Activated naive CD8-positive, alpha-beta T cell treated with anti-CD3 and anti-CD28 coated beads, Interleukin-2, amount 50 U/mL, for 24 hours (primary cell): ENCODE data around the gene MLLT6.
A peak's percentile ranks its signal among the peaks of the same experiment; 100 is the strongest.

Experiments
- ATAC-seq: fragments of 150-1000 bp; cut with Tn5 transposase; one replicate; pipeline ENCODE4 v1.10.0; 2021
- DNase-seq: peaks from one replicate; pipeline ENCODE4 v3.0.0; 2021
- H3K27ac Mint-ChIP-seq: one replicate; pipeline ENCODE4 v1.8.0; 2021; ENCODE audit warnings: mild to moderate bottlenecking, mixed read lengths
- H3K27me3 Mint-ChIP-seq: one replicate; pipeline ENCODE4 v1.8.0; 2021; ENCODE audit warnings: mixed read lengths
- H3K36me3 Mint-ChIP-seq: one replicate; pipeline ENCODE4 v1.8.0; 2021; ENCODE audit warnings: low read depth, mixed read lengths
- H3K4me1 Mint-ChIP-seq: one replicate; pipeline ENCODE4 v1.8.0; 2021; ENCODE audit warnings: mixed read lengths
- H3K4me3 Mint-ChIP-seq: one replicate; pipeline ENCODE4 v1.8.0; 2021; ENCODE audit warnings: mild to moderate bottlenecking, moderate library complexity, mixed read lengths
- H3K9me3 Mint-ChIP-seq: one replicate; pipeline ENCODE4 v1.8.0; 2021; ENCODE audit warnings: mixed read lengths

The MLLT6 gene

GRCh38 chr17:38693700-38694329 is 11.3 kb upstream of the MLLT6 start:
- DNase-seq (no peak), ATAC-seq (no peak)
- Mint-ChIP-seq H3K4me1 (peaks cover 27% of the 10 kb centered on the region), H3K27ac (no peak overlapping the region), H3K9me3 (no peaks in the 10 kb centered on the region), H3K36me3 (no peaks in the 10 kb centered on the region), H3K4me3 (no peak overlapping the region), H3K27me3 (no peaks in the 10 kb centered on the region)

DNA sequence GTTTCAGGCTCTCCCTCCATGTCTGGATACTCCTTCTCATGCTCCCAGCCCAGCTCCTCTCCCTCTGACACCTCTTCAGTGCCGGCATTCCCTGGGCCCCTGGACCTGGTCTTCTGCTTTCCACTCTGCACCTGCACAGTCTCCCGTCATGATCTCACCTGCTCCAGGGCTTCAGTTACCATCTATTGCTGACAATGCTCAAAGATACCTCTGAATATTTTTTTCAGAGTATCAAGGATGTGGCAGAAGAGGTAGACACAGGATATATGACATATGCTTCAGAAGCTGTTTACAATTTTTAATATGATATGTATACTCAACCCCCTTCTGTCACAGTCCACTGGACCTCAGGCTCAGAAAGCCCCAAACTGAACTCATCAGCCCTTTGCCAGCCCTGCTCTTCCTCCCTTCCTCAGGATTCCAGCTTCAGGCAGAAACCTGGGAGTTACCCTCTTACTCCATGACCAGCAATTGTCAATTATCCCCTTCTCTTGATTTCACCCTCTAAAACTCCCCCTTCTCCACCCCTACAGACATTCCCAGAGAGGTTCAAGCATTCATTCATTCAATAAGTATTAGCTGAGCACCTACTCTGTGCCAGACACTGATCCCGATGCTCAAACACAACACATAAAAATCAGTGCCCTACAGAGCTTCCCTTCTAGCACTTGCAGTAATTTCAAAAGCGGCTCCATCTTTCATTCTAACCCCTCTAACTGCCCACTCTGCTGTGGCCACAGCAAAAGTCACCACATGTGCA is 7.8 kb upstream of the MLLT6 start:
- Mint-ChIP-seq H3K4me3 (no peak overlapping the region), H3K36me3 (peaks cover 2% of the 10 kb centered on the region), H3K9me3 (peaks cover 5% of the 10 kb centered on the region), H3K27me3 (no peaks in the 10 kb centered on the region), H3K4me1 (peaks cover 56% of the 10 kb centered on the region), H3K27ac (peak overlapping the region; percentile 19)
- ATAC-seq (no peak), DNase-seq (no peak)

GRCh38 chr17:38698760-38699159 is 6.3 kb upstream of the MLLT6 start:
- H3K36me3 Mint-ChIP-seq: peaks cover 2% of the 10 kb centered on the region
- ATAC-seq (no peak), DNase-seq (no peak)
- peak overlapping the region; percentile 100 for H3K27ac Mint-ChIP-seq
- peaks cover 5% of the 10 kb centered on the region for H3K9me3 Mint-ChIP-seq
- no peaks in the 10 kb centered on the region for H3K27me3 Mint-ChIP-seq
- peaks cover 64% of the 10 kb centered on the region for H3K4me1 Mint-ChIP-seq
- no peak overlapping the region for H3K4me3 Mint-ChIP-seq

DNA sequence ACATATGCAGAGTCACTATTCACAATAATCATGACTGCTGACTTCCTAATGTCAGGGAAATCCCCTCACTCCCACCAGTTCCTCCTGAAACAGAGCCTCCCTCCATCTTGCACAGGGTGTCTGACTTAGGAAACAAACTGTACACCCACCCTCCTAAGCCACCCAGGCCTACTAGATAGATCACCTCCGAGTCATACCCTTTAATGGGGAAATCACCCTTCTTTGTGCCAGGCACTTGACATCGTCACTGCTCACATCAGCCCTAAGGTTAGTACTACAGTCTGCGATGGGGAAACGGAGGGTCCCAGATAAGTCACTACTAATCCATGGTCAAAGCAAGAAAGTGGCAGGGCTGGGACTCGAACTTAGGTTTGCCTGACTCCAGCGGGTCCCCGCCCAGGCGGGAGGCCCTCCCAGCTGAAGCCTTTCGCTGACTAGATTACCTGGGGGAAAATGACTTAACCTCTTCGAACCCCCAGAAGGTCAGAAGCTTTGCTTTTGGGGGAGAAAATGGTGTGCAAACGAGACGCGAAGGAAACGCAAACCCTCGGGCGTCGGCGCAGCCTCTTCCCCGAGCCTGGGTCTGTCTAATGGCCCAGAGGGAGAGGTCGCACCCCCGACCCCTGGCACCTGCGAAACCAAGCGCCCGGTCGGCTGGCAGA is 3.4 kb upstream of the MLLT6 start:
- Mint-ChIP-seq H3K4me3 (peak overlapping the region; percentile 79), H3K4me1 (peaks cover 63% of the 10 kb centered on the region), H3K27me3 (no peaks in the 10 kb centered on the region), H3K36me3 (peaks cover 12% of the 10 kb centered on the region), H3K9me3 (peaks cover 5% of the 10 kb centered on the region), H3K27ac (peak overlapping the region; percentile 100)
- ATAC-seq (peak; percentile 80), DNase-seq (peak; percentile 87)

DNA sequence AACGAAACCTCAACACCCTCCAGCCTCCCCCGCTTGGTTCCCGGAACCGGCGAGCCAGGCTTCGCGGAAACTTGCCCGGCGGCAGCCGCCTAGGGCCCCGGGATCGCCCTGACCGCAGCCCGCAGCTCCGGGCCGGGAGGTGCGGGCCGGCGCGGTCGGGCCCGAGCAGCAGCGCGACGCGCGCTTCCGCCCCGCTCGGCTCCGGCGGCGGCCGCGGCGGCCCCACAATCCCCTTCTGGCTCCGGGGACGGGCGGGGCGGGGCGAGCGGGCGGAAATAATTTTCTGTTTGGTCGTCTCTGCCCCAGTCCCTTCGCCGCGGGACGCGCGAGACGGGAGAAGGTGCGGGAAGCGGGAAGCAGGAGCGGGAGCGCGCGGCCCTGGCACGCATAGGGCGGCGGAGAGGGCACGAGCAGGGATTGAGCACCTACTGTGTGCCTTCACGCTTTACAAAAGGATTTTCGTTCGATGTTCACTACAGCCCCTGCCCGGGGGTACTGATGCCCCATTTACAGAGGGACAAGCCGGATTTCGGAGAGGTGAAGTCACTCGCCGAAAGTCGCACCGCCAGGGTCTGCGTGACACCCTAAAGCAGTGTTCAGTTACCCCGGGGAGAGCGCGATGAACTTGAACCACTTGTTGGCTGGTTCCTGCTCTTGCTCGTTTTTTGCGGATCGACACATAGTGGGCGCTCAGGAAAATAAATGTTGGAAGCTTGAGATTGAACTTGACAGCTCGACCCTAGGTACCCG is 2.7 kb upstream of the MLLT6 start:
- Mint-ChIP-seq H3K4me3 (peak overlapping the region; percentile 96), H3K27me3 (no peaks in the 10 kb centered on the region), H3K27ac (peak overlapping the region; percentile 100), H3K9me3 (peaks cover 5% of the 10 kb centered on the region), H3K36me3 (peaks cover 18% of the 10 kb centered on the region), H3K4me1 (peaks cover 63% of the 10 kb centered on the region)
- ATAC-seq (peak; percentile 2), DNase-seq (peak; percentile 85)

DNA sequence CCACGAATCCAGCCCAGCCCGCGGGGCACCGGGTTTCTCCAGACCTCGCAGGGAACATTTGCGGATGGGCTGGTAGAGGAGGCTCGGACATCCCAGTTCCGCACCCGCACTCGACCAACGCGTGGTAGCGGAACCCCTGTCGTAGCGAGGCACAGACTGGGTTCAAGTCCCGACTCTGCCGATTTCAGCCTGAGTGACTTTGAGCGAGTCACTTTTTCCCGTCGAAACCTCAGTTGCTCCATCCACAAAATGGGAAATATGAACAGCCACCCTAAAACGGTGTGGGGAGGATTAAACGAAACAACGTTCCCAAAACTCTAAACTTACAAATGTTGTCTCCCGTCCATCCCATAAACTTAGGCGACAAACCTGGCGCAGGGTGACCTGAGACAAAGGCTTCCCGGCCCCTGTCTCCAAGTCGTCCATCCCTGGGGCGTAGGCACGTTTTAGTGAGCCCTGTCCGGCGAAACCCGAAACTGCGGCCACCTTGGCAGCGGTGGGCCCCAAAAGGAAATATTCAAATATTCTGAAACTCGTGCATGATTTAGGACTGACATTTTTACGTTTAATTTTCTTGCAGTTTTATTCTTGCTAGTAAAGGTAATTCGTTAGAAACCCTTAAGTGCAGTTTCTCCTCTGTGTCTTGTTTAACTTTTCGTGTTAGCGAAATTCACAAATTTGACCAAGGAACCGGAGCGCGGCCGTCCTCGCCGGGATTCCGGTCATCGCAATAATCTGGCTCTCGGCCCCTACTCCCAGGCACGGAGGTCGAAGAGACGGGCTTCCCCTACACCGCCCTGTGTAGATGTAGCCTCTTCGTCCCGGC is 1.9 kb upstream of the MLLT6 start:
- Mint-ChIP-seq H3K27me3 (no peaks in the 10 kb centered on the region), H3K9me3 (peaks cover 5% of the 10 kb centered on the region), H3K36me3 (peaks cover 24% of the 10 kb centered on the region), H3K27ac (peak overlapping the region; percentile 99), H3K4me3 (peak overlapping the region; percentile 96), H3K4me1 (peaks cover 63% of the 10 kb centered on the region)
- peak; percentile 56 for DNase-seq
- no peak for ATAC-seq

- peaks cover 60% of the 10 kb centered on the region for H3K4me1 Mint-ChIP-seq
- H3K9me3 Mint-ChIP-seq: peaks cover 5% of the 10 kb centered on the region
- H3K27me3 Mint-ChIP-seq: no peaks in the 10 kb centered on the region
- peak overlapping the region; percentile 96 for H3K4me3 Mint-ChIP-seq
- DNase-seq (peak; percentile 90), ATAC-seq (peak; percentile 12)
- H3K36me3 Mint-ChIP-seq: peaks cover 28% of the 10 kb centered on the region
- peak overlapping the region; percentile 99 for H3K27ac Mint-ChIP-seq
These were observed 1.1 kb upstream of the MLLT6 start for GRCh38 chr17:38703742-38704605.

GRCh38 chr17:38705523-38705802 is 390 bp downstream of the MLLT6 start:
- Mint-ChIP-seq H3K4me1 (peaks cover 59% of the 10 kb centered on the region), H3K27ac (peak overlapping the region; percentile 96), H3K9me3 (no peaks in the 10 kb centered on the region), H3K4me3 (peak overlapping the region; percentile 96), H3K36me3 (peaks cover 38% of the 10 kb centered on the region), H3K27me3 (no peaks in the 10 kb centered on the region)
- ATAC-seq (no peak), DNase-seq (no peak)

- Mint-ChIP-seq H3K27me3 (no peaks in the 10 kb centered on the region), H3K36me3 (peaks cover 43% of the 10 kb centered on the region), H3K27ac (peak overlapping the region; percentile 96), H3K4me3 (peak overlapping the region; percentile 96), H3K4me1 (peaks cover 59% of the 10 kb centered on the region), H3K9me3 (no peaks in the 10 kb centered on the region)
- DNase-seq: peak; percentile 57
- ATAC-seq: no peak
These were observed 881 bp downstream of the MLLT6 start for GRCh38 chr17:38705803-38706504.

- Mint-ChIP-seq H3K4me1 (peaks cover 59% of the 10 kb centered on the region), H3K9me3 (no peaks in the 10 kb centered on the region), H3K4me3 (peak overlapping the region; percentile 96), H3K36me3 (peaks cover 48% of the 10 kb centered on the region), H3K27me3 (no peaks in the 10 kb centered on the region), H3K27ac (peak overlapping the region; percentile 96)
- DNase-seq (peak; percentile 50), ATAC-seq (peak; percentile 16)
These were observed 1.6 kb downstream of the MLLT6 start for GRCh38 chr17:38706505-38707216.

DNA sequence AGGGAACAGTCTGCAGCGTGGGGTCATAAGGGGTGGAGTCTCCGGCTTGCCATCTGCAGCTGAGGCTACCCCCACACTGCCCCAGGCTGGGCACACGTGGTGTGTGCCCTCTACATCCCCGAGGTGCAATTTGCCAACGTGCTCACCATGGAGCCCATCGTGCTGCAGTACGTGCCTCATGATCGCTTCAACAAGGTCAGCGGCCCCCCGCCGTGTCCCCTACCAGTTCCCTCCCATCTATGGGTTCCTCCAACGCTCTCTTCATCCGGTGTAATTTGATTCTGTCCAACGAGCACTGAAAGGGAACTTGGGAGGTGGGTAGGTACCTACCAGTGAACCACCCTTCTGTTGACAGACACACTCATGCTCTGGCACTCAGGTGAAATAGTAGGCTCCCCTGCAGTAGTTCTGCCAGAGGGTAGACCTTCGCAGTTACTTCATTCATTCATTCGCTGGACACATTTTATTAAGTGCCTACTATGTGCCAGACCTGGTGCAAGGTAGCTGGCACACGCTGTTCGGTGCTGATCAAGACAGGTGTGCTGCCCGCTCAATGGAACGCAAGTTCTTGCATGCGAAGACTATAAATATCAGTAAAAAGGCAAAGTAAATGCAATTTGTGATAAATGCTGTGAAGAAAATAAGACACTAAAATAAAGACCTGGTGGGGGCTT is 2.7 kb downstream of the MLLT6 start:
- DNase-seq: no peak
- ATAC-seq: no peak
- peaks cover 60% of the 10 kb centered on the region for H3K4me1 Mint-ChIP-seq
- H3K27ac Mint-ChIP-seq: peak overlapping the region; percentile 96
- H3K27me3 Mint-ChIP-seq: no peaks in the 10 kb centered on the region
- H3K9me3 Mint-ChIP-seq: no peaks in the 10 kb centered on the region
- peaks cover 51% of the 10 kb centered on the region for H3K36me3 Mint-ChIP-seq
- H3K4me3 Mint-ChIP-seq: peak overlapping the region; percentile 96
